Measurements from ENCODE around the gene RPL41. TPM values are rescaled to one million over a fixed set of nuclear protein-coding genes. Genes with fewer than 3 reads are reported as not detected.

The RPL41 gene
- total and polyA plus RNA-seq, 10 of the 15 experiments (the other 5 are each of a cell fraction or from before 2014, with no cell fraction given): 4,144 to 19,112 (median 8,004) TPM

- Histone ChIP-seq H2AFZ (ENCODE audit: control insufficient read depth, low read depth, low read length) (no peak overlapping the region), H3K27ac (ENCODE audit: control insufficient read depth, insufficient read depth) (no peak overlapping the region), H3K9me3 (replicated peaks; ENCODE audit: control insufficient read depth, insufficient read depth, low read length) (no peaks in the 10 kb centered on the region), H3K4me3 (no peak overlapping the region), H3K36me3 (ENCODE audit: control insufficient read depth in 2 of 2, insufficient read depth in 2 of 2, low read length in 1 of 2) (no peaks in the 10 kb centered on the region), H3K4me2 (ENCODE audit: control insufficient read depth, insufficient read depth) (no peak overlapping the region), H3K4me1 (ENCODE audit: control insufficient read depth, insufficient read depth, low read length) (no peaks in the 10 kb centered on the region), H3K9ac (ENCODE audit: control insufficient read depth, insufficient read depth, low read length) (no peak overlapping the region), H3K79me2 (ENCODE audit: control insufficient read depth, insufficient read depth, low read length) (no peaks in the 10 kb centered on the region), H4K20me1 (ENCODE audit: control insufficient read depth, insufficient read depth) (no peaks in the 10 kb centered on the region), H3K27me3 (replicated peaks in 1 of 2; ENCODE audit: control insufficient read depth in 2 of 2, insufficient read depth in 2 of 2, low read length in 1 of 2) (peaks cover 0 to 7% of the 10 kb centered on the region in 2 experiments; a peak in 3 of 4 replicates)
- intact Hi-C loops (cut with micrococcal nuclease; ENCODE audit: unreplicated experiment): no loop called here
- in situ Hi-C loops (cut with MboI): no loop called here
- CTCF ChIA-PET: no interaction called here
- FAIRE-seq (no peak), ATAC-seq (no peak), DNase-seq (ENCODE audit: low read depth, low spot score) (no peak)
- POLR2A ChIA-PET: no interaction called here
- RAD21 ChIA-PET (ENCODE audit: unreplicated experiment): no interaction called here
- SMC1A ChIA-PET (ENCODE audit: uncharacterized antibody, unreplicated experiment): no interaction called here
- WGBS (ENCODE audit: insufficient coverage, insufficient replicate concordance, low lambda C conversion rate, missing lambda C conversion rate): 62% methylated on average over 6 of the region's 6 CpGs
- no TSS peak for BruUV-seq (replicated peaks)
- no peak for TF ChIP-seq IKZF1 (conservative IDR thresholded peaks at IDR 0.05)
- TF ChIP-seq RCOR1 (conservative IDR thresholded peaks at IDR 0.05; ENCODE audit: low read depth, low read length): no peak
- no peak for TF ChIP-seq YBX1 (IDR thresholded peaks at IDR 0.05)
- TF ChIP-seq CBFB (IDR thresholded peaks at IDR 0.05; ENCODE audit: low read depth): no peak
- TF ChIP-seq HDAC2 (IDR thresholded peaks at IDR 0.05): no peak
- no peak for TF ChIP-seq ELK1 (IDR thresholded peaks at IDR 0.05; ENCODE audit: low read depth, low read length)
- TF ChIP-seq LARP7 (IDR thresholded peaks at IDR 0.05): no peak
- TF ChIP-seq SUPT20H (IDR thresholded peaks at IDR 0.05; ENCODE audit: borderline replicate concordance, control insufficient read depth, low read depth, low read length): no peak
- TF ChIP-seq PAX8 (IDR thresholded peaks at IDR 0.05): no peak
- TF ChIP-seq MYB (IDR thresholded peaks at IDR 0.05; ENCODE audit: borderline replicate concordance, low read depth, low read length): no peak
- TF ChIP-seq ETV6 (conservative IDR thresholded peaks at IDR 0.05 in 1 of 2, IDR thresholded peaks at IDR 0.05 in 1 of 2; ENCODE audit: borderline replicate concordance in 1 of 2, low read depth in 1 of 2): no peak
- TF ChIP-seq SIX5 (IDR thresholded peaks at IDR 0.05; ENCODE audit: low read depth, low read length, severe bottlenecking): no peak
- no peak for TF ChIP-seq TARDBP (IDR thresholded peaks at IDR 0.05; ENCODE audit: borderline replicate concordance)
- TF ChIP-seq HCFC1 (IDR thresholded peaks at IDR 0.05; ENCODE audit: low read length): no peak
Measured at GRCh38 chr12:56097738-56098137, 18.7 kb upstream of the RPL41 start.
